HG03108 (cell line): ENCODE results near the gene NKAP.
"Not testable (repeated sequence)": the region's sequence is repeated elsewhere in the genome, so short reads cannot be mapped to it uniquely, and the experiment has no call there.

ENCODE experiments used
- ATAC-seq: cut with Tn5 transposase; IDR thresholded peaks from one replicate; pipeline ENCODE4 v1.9.1; 2021; ENCODE audit warnings: moderate library complexity; ENCODE audit not compliant: unreplicated experiment

Gene NKAP

DNA sequence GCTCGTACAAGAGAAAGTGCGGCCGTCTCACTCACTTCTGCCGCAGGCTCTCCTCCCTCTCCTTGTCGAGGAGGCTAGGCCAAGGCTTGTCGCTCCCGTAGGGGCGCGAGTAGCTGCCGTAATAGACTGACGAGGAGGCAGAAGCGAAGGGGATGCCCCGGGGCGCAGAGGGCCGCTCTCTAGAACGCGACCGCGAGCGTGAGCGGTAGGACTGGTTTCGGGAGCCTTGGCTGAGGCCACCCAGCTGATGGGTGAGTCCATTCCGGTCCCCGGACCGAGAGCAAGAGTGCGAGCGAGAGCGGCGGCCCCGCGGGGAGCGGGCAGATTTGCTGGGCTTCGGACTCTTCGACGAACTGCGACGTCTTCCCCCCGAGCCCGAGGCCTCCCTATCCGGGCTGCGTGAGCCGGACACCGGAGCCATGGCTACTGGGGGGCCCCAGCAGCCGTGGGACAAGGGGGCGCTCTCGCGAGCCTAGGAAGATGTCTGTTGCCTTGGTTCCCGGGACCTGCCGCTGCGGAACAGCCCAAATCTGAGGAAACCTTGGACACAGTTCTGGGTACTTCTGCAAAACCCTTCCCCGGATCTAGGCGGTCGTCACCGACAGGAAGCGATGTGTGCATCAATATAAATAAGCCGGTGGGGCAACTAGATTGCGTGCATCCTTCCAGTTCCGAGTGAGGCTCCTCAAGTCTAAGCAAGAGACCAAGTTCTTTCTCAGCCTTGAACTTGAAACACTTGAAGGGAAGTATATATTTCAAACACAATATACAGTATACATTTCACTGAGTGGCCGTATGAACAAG, at the start of gene NKAP:
Gene NKAP, minus strand, starts transcription at position 567 of the 804 bp plus-strand sequence. Its CDS starts 146 bp downstream, at position 421.
- peak; percentile 75 for ATAC-seq

DNA sequence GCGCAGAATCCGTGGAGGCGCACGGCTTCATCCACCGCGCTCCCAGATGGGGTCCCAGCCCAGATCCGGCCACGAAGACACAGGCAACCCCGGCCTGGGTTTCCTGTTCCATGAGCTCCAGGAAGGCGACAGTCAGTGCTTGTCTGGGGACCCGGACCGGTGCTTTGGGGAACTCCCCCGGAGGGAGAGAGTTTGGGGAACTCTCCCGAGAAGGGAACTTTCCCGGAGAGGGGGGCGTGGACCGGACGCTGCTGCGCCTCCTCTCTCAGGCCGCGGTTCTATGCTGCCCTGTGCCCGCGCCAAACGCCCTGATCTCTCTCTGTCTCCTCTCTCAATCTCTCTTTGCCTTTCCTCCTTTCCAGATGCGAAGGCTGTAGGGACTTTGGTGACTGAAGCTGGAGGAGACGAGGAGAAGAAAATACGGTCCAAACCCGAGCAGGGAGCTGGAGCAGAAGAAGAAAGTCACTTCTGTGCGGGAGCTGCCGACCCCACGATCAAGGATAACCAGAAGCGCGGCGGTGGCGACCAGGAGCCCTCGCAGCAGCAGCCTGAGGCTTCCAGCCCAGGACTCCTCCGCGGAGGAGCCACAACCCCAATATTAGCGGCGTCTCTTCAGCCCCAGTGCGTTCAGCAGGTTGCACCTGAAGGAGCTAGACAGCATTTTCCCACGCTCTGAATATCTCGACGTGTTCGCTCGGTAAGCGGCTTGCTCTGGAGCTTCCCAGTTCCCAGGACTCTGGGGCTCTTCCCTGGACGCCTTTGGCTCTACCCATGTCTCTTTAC, 47.6 kb upstream of the NKAP start:
- ATAC-seq: no peak

DNA sequence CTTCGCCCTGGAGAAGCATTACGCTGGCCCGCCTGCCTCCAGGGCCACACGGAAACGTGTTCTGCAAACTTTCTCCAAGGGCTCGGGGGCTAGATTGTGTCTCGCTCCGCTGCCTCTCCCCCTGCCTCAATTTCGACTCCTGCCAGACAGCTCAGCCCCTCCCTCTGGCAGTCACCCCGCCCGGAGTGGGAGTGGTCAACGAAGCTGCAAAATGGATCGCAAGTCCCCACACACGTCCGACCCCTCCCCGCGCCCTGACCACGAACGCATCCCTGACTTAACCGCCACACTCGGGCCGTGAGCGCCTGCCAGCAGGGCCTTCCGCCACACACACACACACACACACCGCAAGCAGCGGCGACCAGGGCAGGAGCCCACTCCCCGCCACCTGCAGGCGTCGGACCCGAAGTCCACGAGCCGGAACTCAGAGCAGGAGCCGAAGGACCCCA, 47.0 kb upstream of the NKAP start:
- no peak for ATAC-seq

DNA sequence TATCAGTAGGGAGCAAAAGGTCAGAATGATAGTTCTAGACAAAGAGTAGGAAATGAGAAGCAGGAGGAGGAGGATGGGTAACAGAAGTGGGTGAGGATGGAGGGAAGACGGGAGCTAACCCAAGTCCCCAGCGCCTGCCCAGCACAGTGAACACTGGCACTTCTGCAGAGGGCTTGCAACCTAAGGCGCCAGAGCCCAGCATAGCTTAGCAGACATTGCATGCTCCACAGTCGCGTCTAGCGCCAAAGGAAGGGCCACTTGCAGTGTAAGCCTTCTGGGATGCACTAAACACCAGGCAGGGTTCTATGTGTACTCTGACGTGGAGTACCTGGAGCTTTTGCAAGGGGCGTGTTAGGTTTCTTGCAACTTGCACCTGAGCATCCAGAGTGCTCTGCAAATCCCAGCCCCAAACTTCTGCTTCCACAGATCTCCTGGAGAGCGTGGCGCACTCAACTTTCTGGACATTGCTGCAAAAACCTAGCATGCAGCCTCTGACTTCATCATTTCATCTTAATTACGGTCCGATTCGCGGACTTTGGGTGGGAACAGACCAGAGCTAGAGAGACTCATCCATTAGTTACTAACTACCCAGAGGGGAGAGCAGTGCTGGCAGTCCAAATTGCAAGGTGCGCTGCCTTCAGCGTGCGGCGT, 46.5 kb upstream of the NKAP start:
- no peak for ATAC-seq

DNA sequence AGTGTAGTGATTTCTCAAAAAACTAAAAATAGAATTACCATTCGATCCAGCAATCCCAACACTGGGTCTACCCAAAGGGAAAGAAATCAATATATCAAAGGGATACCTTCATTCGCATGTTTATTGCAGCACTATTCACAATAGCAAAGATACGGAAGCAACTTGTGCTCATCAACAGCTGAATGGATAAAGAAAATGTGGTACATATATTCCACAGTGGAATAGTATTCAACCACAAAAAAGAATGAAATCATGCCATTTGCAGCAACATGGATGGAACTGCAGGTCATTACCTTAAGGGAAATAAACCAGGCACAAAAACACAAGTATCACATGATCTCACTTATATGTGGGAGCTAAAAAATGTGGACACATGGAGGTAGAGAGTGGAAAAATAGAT, 42.7 kb upstream of the NKAP start:
- no peak for ATAC-seq

DNA sequence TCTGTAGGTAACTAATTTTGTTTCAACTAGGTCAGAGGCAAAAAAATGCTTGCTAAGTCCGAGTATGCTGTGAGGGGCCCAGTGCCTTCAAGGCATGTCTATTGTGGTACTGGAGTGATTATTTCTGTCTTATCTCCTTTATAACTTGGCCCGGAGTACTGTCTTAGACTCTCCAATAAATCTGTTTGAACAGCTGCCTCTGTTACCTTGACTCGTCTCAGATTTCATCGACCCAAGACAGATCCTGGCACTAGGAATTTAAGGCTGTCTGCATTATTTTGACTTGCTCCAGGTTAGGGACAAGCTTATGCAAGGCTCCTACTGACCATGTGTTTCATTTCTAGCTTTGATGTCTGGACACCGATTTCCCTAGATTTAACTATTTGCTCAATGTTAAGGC, 41.1 kb upstream of the NKAP start:
- ATAC-seq: no peak

DNA sequence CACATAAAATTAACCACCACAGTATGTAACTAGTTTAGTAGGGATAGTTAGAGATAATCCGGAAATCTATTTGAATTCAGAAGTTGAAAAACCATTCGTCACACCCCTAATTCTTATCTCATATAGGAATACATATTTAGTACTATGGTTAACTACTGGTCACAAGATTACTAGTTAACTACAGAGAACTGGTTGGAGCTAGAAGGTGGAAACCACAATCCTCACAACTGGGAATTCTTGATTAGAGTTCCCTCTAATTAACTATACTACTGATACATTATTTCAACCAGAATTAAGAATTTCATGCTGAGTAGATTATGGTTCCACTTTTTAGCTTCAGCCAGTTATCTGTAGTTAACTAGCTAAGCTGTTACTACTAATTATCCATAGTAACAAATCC, 39.9 kb upstream of the NKAP start:
- ATAC-seq: no peak

DNA sequence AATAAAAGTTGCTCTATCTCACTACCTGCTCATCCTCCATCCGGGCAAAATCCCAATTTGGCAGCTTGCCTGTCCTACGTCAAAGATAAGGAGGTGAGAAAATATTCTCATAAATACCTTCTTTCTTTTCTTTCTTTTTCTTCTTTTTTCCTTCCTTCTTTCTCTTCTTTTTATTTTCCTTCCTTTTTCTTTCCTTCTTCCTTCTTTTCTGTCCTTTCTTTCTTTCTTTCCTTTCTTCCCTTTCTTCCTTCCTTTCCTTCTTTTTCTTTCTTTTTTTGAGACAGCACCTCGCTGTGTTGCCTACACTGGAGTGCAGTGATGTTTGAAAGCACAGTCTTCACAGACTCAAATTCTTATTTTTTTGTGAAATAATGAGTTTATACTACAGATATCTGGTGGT, 38.6 kb upstream of the NKAP start:
- ATAC-seq: no peak

DNA sequence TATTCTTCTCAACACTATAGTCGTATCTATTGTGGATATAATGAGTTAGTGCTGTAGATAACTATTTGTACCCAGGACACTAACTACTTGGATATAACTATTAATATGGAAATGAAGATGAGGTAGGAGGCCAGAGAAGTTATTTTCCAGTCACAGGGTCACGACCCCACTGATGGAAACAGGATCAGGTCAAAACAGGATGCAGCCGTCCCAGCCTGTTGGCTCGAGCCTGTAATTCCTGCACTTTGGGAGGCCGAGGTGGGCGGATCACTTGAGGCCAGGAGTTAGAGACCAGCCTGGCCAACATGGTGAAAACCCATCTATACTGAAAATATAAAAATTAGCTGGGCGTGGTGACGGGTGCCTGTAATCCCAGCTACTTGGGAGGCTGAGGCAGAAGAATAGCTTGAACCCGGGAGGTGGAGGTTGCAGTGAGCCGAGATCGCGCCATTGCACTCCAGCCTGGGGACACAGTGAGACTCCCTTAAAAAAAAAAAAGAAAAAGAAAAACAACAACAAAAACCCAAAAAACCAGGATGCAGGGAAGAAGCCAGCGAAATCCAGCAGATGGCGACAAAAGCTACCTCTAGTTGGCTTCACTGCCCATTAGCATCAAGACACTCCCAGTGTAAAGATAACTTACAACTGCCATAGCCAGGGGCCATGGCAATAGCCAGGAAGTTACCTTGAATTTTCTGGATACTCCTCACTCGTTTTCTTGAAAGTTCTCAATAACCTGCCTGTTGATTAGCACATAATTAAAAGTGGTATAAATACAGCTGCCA, 37.9 kb upstream of the NKAP start:
- no peak for ATAC-seq

DNA sequence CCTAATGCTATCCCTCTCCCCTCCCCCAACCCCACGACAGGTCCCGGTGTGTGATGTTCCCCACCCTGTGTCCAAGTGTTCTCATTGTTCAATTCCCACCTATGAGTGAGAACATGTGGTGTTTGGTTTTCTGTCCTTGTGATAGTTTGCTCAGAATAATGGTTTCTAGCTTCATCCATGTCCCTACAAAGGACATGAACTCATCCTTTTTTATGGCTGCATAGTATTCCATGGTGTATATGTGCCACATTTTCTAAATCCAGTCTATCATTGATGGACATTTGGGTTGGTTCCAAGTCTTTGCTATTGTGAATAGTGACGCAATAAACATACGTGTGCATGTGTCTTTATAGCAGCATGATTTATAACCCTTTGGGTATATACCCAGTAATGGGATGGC, 33.6 kb upstream of the NKAP start:
- not testable (repeated sequence) for ATAC-seq

DNA sequence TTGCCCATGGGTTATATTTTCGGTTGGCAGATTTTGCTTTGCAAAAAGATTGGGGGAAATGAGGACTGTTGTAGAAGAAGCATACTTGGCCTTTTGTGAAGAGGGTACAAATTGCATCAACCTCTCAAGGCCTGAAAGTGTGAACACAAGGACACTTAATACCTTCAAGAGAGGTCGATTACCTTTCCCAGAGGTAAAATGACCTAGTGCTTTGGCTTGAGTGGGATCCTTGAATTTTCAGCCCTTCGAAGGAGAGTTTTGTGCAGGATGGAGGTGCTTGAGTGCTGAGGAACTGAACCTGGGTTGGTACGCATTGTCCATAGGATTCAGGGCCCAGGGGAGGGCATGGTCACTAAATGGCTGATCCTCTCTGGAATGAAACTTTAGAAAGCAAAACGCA, 27.6 kb upstream of the NKAP start:
- no peak for ATAC-seq

DNA sequence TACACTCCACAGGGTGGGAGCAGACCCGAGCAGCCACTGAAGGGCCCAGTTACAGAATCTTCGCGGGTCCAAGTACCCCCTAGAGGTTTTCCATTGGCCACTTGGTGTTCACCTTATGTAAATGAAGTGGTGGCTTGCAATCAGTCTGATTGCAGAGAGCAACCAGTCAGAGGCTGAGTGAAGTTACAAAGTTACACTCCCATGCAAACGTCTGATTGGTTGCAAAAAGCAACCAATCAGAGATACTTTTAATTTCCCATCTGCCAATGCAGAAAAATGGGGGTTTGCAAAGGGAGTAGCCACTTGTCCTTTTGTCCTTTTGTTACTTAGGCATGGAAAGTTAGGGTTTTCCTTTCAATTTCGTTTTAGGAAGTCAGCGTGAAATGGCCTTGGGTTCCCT, 27.0 kb upstream of the NKAP start:
- ATAC-seq: no peak

DNA sequence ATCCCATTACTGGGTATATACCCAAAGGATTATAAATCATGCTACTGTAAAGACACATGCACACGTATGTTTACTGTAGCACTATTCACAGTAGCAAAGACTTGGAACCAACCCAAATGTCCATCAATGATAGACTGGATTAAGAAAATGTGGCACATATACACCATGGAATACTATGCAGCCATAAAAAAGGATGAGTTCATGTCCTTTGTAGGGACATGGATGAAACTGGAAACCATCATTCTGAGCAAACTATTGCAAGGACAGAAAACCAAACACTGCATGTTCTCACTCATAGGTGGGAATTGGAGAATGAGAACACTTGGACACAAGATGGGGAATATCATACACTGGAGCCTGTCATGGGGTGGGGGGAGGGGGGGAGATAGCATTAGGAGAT, 23.3 kb upstream of the NKAP start:
- not testable (repeated sequence) for ATAC-seq

DNA sequence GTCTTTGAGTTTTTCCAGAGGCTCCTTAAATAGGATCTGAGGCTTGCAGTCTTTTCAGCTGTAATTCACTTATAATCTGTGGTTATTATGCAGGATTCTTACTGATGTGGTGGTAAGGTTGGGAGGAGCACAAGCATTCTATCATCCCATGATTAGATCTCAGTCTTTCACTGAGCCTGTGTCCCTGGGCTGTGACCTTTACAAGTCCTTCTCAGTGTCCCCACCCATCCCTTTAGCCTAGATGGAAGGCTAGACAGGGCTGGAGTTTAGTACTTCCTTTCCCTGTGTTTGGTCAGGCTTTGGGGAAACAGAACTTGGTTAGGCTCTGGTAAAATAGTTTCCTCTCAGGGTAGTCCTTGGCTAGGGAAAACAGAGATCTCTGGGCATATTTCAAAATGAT, 17.1 kb upstream of the NKAP start:
- no peak for ATAC-seq

DNA sequence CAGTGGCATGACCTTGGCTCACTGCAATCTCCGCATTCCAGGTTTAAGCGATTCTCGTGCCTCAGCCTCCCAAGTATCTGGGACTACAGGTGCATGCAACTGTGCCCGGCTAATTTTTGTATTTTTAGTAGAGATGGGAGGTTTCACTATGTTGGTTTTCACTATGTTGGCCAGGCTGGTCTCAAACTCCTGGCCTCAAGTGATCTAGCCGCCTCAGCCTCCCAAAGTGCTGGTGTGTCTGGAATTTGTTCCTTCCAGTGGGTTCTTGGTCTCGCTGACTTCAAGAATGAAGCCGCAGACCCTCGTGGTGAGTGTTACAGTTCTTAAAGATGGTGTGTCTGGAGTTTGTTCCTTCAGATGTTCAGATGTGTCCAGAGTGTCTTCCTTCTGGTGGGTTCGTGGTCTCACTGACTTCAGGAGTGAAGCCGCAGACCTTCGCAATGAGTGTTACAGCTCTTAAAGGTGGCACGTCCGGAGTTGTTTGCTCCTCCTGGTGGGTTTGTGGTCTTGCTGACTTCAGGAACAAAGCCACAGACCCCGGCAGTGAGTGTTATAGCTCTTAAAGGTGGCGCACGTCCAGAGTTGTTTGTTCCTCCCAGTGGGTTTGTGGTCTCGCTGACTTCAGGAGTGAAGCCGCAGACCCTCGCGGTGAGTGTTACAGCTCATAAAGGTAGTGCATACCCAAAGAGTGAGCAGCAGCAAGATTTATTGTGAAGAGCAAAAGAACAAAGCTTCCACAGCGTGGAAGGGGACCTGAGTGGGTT, 12.4 kb upstream of the NKAP start:
- not testable (repeated sequence) for ATAC-seq

DNA sequence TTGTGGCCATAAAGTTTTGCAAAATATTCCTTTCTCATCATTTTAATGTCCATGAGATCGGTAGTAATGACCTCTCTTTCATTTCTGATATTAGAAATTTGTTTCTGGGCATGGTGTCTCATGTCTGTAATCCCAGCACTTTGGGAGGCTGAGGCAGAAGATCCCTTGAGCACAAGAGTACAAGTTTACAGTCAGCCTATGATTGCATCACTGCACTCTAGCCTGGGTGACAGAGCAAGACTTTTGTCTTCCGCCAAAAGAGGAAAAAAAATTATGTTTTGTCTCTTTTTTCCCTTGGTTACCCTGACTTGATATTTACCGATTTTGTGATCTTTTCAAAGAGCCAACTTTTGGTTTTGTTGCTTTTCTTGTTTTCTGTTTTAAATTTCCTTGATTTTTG, 10.8 kb upstream of the NKAP start:
- ATAC-seq: no peak

DNA sequence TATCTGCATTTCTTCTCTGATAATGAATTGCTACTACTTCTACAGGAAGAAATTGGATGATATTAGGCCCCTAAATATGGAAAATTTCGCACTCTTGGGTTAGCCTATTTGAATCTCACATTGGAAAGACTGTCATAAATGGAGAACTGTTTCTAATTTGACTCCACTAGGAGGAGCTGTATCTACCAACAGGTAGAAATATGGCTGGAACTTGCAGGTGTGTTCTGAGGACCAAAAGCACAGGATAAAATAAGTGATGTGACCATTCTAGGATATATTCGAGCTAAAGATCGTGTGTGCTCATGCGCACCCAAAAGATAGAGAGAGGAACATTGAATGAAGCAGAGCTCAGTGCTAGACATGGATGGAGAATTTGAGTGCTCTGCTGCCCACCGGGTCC, 4.8 kb upstream of the NKAP start:
- no peak for ATAC-seq

DNA sequence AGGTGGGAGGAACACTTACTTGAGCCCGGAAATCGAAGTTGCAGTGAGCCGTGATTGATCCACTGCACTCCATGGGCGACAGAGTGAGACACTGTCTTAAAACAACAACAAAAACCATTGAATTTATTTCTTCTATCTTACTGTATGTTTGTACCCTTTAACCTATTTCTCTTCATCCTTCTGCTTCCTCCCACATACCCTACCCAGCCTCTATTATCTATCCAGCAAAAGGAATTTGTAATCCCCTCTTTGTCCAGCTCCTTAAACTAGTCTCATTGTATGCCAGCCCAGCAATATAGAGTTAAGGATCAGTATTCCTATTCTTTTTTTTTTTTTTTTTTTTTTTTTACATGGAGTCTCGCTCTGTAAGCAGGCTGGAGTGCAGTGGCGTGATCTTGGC, 1.9 kb upstream of the NKAP start:
- ATAC-seq: no peak

DNA sequence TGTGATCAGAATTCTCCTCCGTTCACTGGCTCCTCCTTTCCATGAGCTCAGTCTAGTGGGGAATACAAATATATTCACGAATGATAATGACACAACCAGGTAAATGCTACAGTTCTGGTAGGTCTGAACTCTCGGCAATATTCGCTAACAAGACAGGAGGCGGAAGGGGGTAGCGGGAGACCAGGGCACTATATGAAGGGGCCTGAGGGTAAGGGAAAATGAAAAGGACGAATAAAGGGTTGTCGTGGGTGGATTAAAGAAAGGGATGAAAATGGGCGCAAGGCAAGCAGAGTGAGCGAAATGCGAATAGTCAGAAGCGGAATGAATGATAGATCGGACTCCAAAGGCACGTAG, 743 bp downstream of the NKAP start:
- peak; percentile 8 for ATAC-seq

DNA sequence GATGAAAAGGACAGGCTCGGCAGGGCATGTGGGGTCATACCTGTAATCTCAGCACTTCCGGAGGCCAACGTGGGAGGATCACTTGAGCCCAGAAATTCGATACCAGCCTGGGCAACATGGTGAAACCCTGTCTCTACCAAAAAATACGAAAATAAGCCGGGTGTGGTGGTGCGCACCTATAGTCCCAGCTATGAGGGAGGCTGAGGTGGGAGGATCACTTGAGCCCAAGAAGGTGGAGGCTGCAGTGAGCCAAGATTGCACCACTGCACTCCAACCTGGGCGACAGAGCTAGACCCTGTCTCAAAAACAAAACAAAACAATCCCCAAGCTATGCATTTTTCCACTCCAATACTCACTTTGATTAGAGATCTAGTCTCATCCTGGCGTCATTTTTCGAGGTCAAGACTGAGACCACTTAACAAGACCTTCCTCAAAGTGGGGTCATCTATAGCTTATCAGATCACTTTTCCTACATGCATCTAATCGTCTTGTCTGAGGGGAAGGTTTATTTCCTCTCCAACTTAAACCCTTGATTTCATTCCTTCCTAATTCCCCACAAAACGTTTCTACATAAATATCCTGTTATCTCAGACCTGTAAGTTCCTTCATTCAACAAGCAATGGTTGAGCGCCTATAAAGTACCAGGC, 1.3 kb downstream of the NKAP start:
- no peak for ATAC-seq
